Spinal cord (tissue), 10 donors: ENCODE data around the gene ZNF451. TPM values are rescaled to one million over a fixed set of nuclear protein-coding genes. Genes with fewer than 3 reads are reported as not detected.
"Not testable (repeated sequence)": the region's sequence is repeated elsewhere in the genome, so short reads cannot be mapped to it uniquely, and the experiment has no call there.

ENCODE experiments used
- DNase-seq, 6 donors: peaks; one replicate each; pipeline versions ENCODE4 v3.0.0 to v3.0.0-alpha.2; 2013 to 2015; ENCODE audit warnings: low spot score in 6 of 6, low read depth in 4 of 6
- H3K27ac ChIP-seq: one replicate; pipeline ENCODE4 v1.5.1; 2013; ENCODE audit warnings: low read depth, low read length, control low read depth
- H3K27me3 ChIP-seq: one replicate; pipeline ENCODE4 v1.6.1; 2013; ENCODE audit warnings: low read length; ENCODE audit not compliant: control insufficient read depth, insufficient read depth
- H3K36me3 ChIP-seq: one replicate; pipeline ENCODE4 v1.6.1; 2013; ENCODE audit warnings: low read length; ENCODE audit not compliant: control insufficient read depth, insufficient read depth
- H3K4me1 ChIP-seq: one replicate; pipeline ENCODE4 v1.6.1; 2013; ENCODE audit warnings: low read length; ENCODE audit not compliant: control insufficient read depth, insufficient read depth
- H3K4me3 ChIP-seq: one replicate; pipeline ENCODE4 v1.5.1; 2013; ENCODE audit warnings: low read depth, low read length, control low read depth
- H3K9me3 ChIP-seq: one replicate; pipeline ENCODE4 v1.6.1; 2013; ENCODE audit warnings: low read length; ENCODE audit not compliant: control insufficient read depth, insufficient read depth
- WGBS: methylation state at CpG from one replicate; pipeline ENCODE4 v1.1.5; 2013; ENCODE audit warnings: missing lambda C conversion rate; ENCODE audit not compliant: insufficient coverage; 5-methylcytosine and 5-hydroxymethylcytosine counted together
- polyA plus RNA-seq, 2 donors: library from polyadenylated mRNA; unstranded; fragments of 120-200 nt; gene quantifications; one replicate each; pipeline ENCODE4 v1.2.1, GENCODE V29; 2013; ENCODE audit not compliant: insufficient read length in 2 of 2
- total RNA-seq, 2 donors: library from RNA; depleted of rRNA in 1 of 2; stranded (reverse); fragments of 120-200 nt in 1 of 2; fragments of >200 nt in 1 of 2; gene quantifications; one replicate each; pipeline versions ENCODE4 v1.2.3 to v1.2.4, GENCODE V29; 2013 to 2014
- donor health status: healthy.

ZNF451 gene
- total and polyA plus RNA-seq, 4 donors: 29.9 to 135 (median 44.7) TPM

- Histone ChIP-seq H3K9me3 (no peaks in the 10 kb centered on the region), H3K27ac (no peak overlapping the region), H3K4me3 (no peak overlapping the region), H3K27me3 (no peaks in the 10 kb centered on the region), H3K4me1 (no peaks in the 10 kb centered on the region), H3K36me3 (no peaks in the 10 kb centered on the region)
- no peak for DNase-seq
- no CpG with 5 or more reads among the region's 4 CpGs for WGBS
Measured at GRCh38 chr6:57087916-57088315, 2.1 kb upstream of the ZNF451 start.

- no CpG with 5 or more reads among the region's 3 CpGs for WGBS
- Histone ChIP-seq H3K36me3 (no peaks in the 10 kb centered on the region), H3K4me3 (peak overlapping the region; percentile 65)
Measured at GRCh38 chr6:57089265-57089664, 723 bp upstream of the ZNF451 start.

GRCh38 chr6:57090458-57091067, 575 bp downstream of the ZNF451 start:
- H3K9me3 ChIP-seq, H3K4me1 ChIP-seq, DNase-seq, H3K27ac ChIP-seq, H3K4me3 ChIP-seq, H3K27me3 ChIP-seq, H3K36me3 ChIP-seq: not testable (repeated sequence)
- WGBS: no CpG with 5 or more reads among the region's 27 CpGs

More at GRCh38 chr6:57089265-57089664, 723 bp upstream of the ZNF451 start:
- Histone ChIP-seq H3K27ac (no peak overlapping the region), H3K27me3 (no peaks in the 10 kb centered on the region), H3K4me1 (no peaks in the 10 kb centered on the region), H3K9me3 (no peaks in the 10 kb centered on the region)
- no peak for DNase-seq

- H3K4me3 ChIP-seq, H3K9me3 ChIP-seq, H3K4me1 ChIP-seq, H3K36me3 ChIP-seq, H3K27me3 ChIP-seq, DNase-seq, H3K27ac ChIP-seq: not testable (repeated sequence)
- WGBS: 79% methylated on average over 5 of the region's 7 CpGs
Measured at GRCh38 chr6:57091375-57091774, 1.4 kb downstream of the ZNF451 start.

- Histone ChIP-seq H3K9me3 (no peaks in the 10 kb centered on the region), H3K4me1 (no peaks in the 10 kb centered on the region), H3K27ac (no peak overlapping the region), H3K27me3 (no peaks in the 10 kb centered on the region), H3K4me3 (no peak overlapping the region), H3K36me3 (peaks cover 4% of the 10 kb centered on the region)
- WGBS: no CpG with 5 or more reads among the region's 1 CpG
- DNase-seq: no peak
Measured at GRCh38 chr6:57094689-57095088, 4.7 kb downstream of the ZNF451 start.

- no peaks in the 10 kb centered on the region for H3K9me3 ChIP-seq
- H3K4me1 ChIP-seq: no peaks in the 10 kb centered on the region
- H3K27ac ChIP-seq: no peak overlapping the region
- WGBS: no CpG with 5 or more reads among the region's 1 CpG
- H3K27me3 ChIP-seq: no peaks in the 10 kb centered on the region
- peaks cover 15% of the 10 kb centered on the region for H3K36me3 ChIP-seq
- DNase-seq: no peak
- H3K4me3 ChIP-seq: no peak overlapping the region
Measured at GRCh38 chr6:57097596-57097995, 7.6 kb downstream of the ZNF451 start.

- no peak for DNase-seq
- H3K4me3 ChIP-seq: no peak overlapping the region
- WGBS: no CpG with 5 or more reads among the region's 3 CpGs
- H3K4me1 ChIP-seq: no peaks in the 10 kb centered on the region
- no peak overlapping the region for H3K27ac ChIP-seq
- H3K9me3 ChIP-seq: no peaks in the 10 kb centered on the region
- H3K36me3 ChIP-seq: peaks cover 16% of the 10 kb centered on the region
- H3K27me3 ChIP-seq: no peaks in the 10 kb centered on the region
Measured at GRCh38 chr6:57102976-57103375, 13.0 kb downstream of the ZNF451 start.

GRCh38 chr6:57104336-57104735, 14.3 kb downstream of the ZNF451 start:
- no peak overlapping the region for H3K27ac ChIP-seq
- H3K4me1 ChIP-seq: no peaks in the 10 kb centered on the region
- no peaks in the 10 kb centered on the region for H3K9me3 ChIP-seq
- peaks cover 16% of the 10 kb centered on the region for H3K36me3 ChIP-seq
- DNase-seq: no peak
- WGBS: no CpG with 5 or more reads among the region's 5 CpGs
- H3K4me3 ChIP-seq: no peak overlapping the region
- H3K27me3 ChIP-seq: no peaks in the 10 kb centered on the region

GRCh38 chr6:57106990-57107389, 17.0 kb downstream of the ZNF451 start:
- no CpG with 5 or more reads among the region's 1 CpG for WGBS
- no peak overlapping the region for H3K27ac ChIP-seq
- H3K4me3 ChIP-seq: no peak overlapping the region
- H3K4me1 ChIP-seq: no peaks in the 10 kb centered on the region
- H3K36me3 ChIP-seq: peaks cover 5% of the 10 kb centered on the region
- no peaks in the 10 kb centered on the region for H3K27me3 ChIP-seq
- DNase-seq: no peak
- H3K9me3 ChIP-seq: no peaks in the 10 kb centered on the region

- Histone ChIP-seq H3K36me3 (peaks cover 5% of the 10 kb centered on the region), H3K27me3 (no peaks in the 10 kb centered on the region), H3K4me3 (no peak overlapping the region), H3K27ac (no peak overlapping the region), H3K9me3 (no peaks in the 10 kb centered on the region), H3K4me1 (no peaks in the 10 kb centered on the region)
- WGBS: no CpG with 5 or more reads among the region's 1 CpG
- DNase-seq: peak in 1 of 6 donors; percentile 19
Measured at GRCh38 chr6:57108691-57109090, 18.7 kb downstream of the ZNF451 start.
